Measurements from ENCODE around the gene MRPL23.
A peak's percentile ranks its signal among the peaks of the same experiment; 100 is the strongest.

The MRPL23 gene

GRCh38 chr11:1912289-1912878 lies 34.7 kb upstream of the MRPL23 start:
- TF ChIP-seq, protein P1, sequence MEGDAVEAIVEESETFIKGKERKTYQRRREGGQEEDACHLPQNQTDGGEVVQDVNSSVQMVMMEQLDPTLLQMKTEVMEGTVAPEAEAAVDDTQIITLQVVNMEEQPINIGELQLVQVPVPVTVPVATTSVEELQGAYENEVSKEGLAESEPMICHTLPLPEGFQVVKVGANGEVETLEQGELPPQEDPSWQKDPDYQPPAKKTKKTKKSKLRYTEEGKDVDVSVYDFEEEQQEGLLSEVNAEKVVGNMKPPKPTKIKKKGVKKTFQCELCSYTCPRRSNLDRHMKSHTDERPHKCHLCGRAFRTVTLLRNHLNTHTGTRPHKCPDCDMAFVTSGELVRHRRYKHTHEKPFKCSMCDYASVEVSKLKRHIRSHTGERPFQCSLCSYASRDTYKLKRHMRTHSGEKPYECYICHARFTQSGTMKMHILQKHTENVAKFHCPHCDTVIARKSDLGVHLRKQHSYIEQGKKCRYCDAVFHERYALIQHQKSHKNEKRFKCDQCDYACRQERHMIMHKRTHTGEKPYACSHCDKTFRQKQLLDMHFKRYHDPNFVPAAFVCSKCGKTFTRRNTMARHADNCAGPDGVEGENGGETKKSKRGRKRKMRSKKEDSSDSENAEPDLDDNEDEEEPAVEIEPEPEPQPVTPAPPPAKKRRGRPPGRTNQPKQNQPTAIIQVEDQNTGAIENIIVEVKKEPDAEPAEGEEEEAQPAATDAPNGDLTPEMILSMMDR (IDR thresholded peaks at IDR 0.05; ENCODE audit: extremely low read depth, missing control alignments), result no peak
- no peak for DNase-seq (ENCODE audit: low spot score)

DNA sequence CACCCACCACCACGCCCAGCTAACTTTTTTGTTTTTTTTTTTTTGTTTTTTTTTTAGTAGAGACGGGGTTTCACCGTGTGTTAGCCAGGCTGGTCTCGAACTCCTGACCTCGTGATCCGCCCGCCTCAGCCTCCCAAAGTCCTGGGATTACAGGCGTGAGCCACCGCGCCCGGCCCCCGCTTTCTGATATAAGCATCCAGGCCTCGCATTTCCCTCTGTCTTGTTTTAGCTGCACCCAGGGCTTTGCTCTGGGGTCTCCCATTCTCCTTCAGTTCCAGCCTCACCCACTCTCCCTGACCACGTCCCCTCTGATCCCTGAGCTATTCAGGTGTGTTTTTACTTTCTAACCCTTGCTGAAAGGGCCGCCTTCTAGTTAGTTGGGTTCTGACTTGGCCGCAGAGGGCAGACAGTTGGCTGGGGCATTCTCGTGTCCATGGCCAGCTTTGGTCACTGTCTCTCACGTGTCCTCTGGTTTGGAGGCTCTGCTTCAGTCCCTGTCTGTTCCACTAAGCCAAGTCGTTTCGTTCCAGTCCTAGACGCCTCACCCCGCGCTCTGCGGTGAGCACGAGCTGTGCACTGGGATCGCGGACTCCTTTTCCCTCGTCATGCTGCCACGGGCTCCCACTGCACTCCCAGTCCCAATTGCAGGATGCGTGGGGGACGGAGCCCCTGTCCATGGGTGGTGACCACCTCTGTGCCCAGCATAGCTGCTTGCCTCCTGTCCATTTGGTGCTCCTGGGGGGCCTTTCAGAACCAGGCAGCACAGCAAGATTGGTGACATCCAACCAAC lies 33.7 kb upstream of the MRPL23 start:
- DNase-seq (ENCODE audit: low spot score), result no peak
- TF ChIP-seq, protein P1 (IDR thresholded peaks at IDR 0.05; ENCODE audit: extremely low read depth, missing control alignments), result no peak

DNA sequence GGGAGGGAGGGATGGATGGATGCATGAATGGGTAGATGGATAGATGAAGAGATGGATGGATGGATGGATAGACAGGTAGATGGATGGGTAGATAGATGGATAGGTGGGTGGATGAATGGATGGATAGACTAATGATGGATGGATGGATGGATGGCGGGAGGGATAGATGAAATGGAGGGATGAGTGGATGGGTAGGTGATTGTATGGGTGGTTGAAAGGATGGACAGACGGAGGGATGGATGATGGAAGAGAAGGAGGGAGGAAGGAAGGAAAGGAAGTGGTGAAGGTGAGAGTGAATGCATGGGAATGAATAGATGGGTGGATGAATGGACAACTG lies 31.4 kb upstream of the MRPL23 start:
- no peak for DNase-seq (ENCODE audit: low spot score)
- TF ChIP-seq, protein P1 (IDR thresholded peaks at IDR 0.05; ENCODE audit: extremely low read depth, missing control alignments), result no peak

- TF ChIP-seq, protein P1 (IDR thresholded peaks at IDR 0.05; ENCODE audit: extremely low read depth, missing control alignments), result no peak
- peak; percentile 69 for DNase-seq (ENCODE audit: low spot score)
These were observed 30.8 kb upstream of the MRPL23 start for GRCh38 chr11:1916132-1916985.

GRCh38 chr11:1916986-1917522 lies 30.1 kb upstream of the MRPL23 start:
- peak; percentile 41 for DNase-seq (ENCODE audit: low spot score)
- TF ChIP-seq, protein P1 (IDR thresholded peaks at IDR 0.05; ENCODE audit: extremely low read depth, missing control alignments), result no peak

- TF ChIP-seq, protein P1 (IDR thresholded peaks at IDR 0.05; ENCODE audit: extremely low read depth, missing control alignments), result peak; percentile 25
- DNase-seq (ENCODE audit: low spot score), result peak; percentile 54
These were observed 29.4 kb upstream of the MRPL23 start for GRCh38 chr11:1917523-1918435.

Data from GM20000 (cell line).